CD1c-positive myeloid dendritic cell (primary cell): Measurements from ENCODE around the gene NRIP3.
"Not testable (repeated sequence)": the region's sequence is repeated elsewhere in the genome, so short reads cannot be mapped to it uniquely, and the experiment has no call there.

Experiments
- DNase-seq: peaks from one replicate; pipeline ENCODE4 v3.0.0-alpha.2; 2016; ENCODE audit errors: extremely low spot score

The NRIP3 gene

DNA sequence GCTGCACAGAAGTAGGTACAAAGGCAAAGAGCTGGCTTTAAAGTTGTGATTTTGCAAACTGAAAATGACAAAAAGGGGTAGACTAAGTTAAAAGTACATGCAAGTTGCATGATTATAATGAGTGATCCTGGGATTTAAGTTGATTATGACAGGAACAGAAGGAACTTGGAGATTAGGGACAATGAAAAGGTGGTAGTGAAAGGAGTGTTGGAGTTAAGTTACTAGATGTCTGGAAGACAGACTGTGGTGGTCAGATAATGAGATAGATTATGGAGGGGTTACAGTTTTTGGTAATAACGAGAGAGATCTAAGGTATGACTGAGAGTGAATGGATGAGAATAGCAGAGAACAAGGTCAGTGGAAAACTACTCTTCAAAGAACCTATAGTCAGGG lies 31.9 kb downstream of the NRIP3 start:
- DNase-seq, result no peak

DNA sequence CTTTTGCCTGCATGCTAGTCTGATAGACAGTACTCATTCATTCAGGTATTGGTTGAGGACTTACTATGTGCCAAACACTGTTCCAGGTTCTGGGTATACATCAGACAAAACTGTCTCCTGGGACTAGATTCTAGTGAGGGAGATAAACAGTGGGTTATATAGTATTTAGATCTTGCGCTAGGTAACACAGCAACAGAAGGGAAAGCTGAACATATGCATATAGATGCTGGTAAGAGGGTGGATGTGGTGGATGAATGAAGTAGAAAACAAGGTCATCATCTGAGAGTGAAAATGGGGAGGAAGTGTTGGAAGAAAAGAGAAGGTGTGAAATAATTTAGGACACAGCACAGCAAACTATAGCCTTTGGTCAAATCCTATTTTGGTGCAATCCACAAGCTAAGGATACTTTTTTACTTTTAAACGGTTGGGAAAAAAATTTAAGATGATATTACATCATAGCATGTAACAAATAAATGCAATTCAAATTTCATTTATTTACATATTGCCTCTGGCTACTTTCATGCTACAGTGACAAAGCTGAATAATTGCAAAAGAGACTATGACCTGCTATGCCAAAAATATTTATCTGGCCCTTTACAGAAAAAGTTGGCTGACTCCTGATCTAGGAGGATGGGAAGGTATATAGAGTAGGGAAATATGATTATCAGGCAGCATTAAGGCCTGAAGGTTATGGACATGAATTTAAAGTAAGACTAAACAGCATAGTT lies 32.4 kb downstream of the NRIP3 start:
- no peak for DNase-seq

DNA sequence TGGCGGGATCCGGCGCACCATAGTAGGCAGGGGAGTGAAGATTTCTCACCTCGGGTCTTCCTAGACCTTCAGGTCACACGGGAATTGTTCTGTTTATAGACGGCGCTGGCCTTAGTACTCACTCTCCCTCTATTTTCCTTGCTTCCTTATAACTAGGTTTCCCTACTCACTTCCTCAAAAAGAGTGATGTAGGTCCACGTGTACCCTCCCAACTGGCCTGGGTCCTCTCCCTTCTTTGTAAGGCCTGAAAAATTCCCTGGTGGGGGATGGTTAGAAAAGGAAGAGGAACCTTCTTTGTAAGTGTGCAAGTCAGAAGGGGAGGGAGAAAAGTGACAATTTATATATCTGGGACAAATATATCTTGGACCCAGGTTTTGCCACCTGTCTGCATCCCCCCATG lies 36.6 kb downstream of the NRIP3 start:
- DNase-seq, result peak; percentile 54

DNA sequence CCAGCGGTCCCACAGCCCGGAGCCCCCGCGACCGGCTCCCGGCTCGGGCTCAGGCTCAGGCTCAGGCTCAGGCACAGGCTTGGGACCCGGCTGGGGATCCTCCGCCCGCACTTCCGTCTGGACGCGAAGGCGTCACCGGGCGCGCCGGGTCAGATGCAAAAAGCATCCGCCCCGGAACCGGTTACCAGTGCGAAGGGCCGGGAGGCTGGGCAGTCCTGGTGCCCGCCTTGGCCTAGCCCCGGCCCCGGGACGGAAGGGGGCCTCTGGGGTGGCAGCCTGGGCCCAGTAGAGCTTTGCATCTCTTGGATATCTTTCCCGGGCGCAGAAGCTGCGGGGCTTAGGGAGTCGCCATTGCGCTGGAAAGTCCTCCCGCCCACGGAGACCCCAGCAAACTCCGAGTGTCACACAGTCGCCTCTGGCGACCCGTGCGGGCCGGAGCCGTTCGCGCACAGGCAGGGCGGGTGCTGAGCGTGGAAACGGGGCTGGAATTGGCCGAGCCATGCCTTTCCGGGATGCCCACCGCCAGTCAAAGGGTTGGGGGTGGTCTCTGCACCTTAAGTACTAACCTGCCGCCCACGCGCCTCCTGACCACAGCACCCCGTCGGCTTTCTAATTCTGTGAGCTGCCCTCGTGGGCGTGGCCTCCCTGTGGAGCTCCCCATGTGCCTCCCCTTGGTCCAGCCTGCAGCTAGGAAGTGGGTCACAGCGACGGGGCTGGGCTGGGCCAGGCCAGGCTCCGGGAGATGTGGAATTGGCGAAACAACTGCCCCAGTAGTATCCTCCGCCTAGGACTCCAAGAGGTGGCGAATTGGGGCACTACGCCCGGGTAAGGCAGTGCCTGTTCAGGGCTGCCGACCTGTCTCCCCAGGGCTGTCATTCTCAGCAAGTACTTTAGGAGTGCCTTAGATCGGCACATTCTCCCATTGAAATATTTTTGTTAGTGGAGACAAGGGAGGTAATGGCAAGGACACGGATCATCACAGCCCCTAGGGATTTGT lies 39.2 kb downstream of the NRIP3 start, which contains the start of gene TMEM9B:
Gene TMEM9B (minus strand): TSS at position 119 of the 997 bp plus-strand sequence. CDS start 129 bp downstream, outside the sequence.
- peak; percentile 94 for DNase-seq

DNA sequence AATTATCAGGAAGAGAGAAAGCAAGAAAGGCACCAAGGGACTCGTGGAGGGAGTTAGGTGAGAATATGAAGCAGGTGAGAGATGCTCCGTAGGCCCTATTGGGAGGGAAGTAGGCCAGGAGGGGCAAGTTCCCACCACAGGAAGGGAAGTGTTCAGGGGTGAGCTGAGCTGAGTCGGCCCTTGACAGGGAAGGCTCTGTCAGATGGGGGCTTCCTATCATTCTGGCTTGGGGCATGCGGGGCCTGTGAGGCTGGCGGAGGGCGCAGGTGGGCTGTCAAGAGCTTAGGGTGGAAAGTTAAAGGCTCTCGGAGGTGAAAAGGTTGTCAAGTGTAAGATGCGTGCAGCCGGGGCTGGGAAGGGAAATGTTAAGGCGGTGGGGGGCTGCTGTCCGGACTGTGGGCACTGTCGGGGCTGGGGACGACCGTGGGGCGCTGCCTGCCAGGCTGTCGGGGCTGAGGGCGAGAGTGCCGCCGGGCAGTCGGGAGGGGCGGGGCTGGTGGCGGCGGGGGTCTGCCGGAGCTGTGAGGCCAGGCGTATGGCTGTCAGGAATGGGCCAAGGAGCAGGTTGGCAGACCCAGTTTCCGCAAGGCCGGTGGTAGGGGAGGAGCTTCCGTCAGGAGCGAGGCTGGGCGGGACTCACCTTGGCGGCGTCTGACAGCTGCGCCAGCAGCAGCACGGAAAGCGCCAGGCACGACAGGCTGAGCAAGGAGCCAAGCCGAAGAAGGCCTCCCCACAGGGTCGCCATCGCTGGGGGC lies 40.1 kb downstream of the NRIP3 start:
- peak; percentile 73 for DNase-seq

DNA sequence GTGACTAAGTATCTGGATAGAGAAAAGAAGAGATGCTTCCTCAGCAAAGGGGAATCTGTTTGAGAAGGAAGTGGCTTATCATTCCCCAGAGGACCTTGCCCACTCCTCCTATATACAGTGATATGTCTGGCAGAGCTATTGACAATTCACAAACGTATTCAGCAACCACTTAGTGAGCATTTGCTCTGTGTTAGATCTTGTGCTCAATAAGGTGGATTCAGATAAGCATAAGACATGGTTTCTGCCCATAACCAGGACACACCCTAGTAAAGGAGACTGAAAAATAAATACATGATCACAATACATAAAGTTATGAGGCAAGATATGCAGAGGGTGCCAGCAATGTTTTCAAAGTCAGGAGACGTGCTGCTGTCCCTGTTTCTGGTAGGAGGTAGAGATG lies 41.0 kb downstream of the NRIP3 start:
- DNase-seq, result no peak

DNA sequence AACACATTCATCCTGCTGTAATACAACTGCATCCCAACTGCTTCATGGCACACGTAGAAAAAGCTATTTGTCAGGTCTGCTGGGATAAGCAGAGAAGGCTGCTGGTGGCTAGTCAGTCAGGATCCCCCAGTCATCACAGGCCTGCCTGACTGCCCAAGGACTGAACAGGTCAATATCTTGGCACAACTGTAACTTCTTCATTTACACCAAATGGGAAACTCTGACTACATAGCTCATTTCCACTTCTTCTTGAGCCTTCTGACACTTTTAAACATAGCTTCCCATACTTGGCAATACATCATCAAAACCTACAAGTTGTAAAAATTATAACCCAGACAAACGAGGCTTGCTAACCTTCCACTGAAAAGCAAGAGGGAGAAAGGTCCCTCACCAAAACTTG lies 42.4 kb downstream of the NRIP3 start:
- DNase-seq, result peak; percentile 28

DNA sequence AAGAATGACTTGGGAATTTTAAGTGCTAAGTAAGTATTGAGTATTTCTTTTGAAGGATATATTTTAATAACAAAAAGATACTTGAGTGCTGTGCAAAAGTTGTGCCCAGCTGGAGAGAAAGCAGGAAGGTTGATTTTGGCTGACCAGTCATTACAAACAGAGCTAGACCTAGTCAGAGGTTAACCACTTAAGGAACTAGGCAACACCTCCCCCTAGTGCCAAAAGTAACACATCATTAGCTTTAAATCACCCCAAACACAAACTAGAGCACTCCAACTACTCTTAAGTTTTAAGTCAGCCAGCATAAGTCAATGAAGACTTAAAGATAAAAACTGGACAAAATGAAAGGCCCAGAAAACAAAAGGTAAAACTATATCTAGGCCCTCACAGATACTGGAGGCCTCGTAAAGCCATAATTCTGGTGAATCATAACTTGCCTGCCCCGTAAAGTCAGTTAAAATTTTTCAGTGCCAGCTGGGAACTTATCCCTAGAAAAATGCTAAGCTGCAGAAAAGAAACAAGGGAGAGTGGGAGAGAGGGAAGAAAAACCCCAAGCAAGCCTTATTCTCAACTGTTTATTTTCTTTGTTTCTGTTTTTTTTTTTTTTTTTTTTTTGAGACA lies 44.1 kb downstream of the NRIP3 start:
- peak; percentile 79 for DNase-seq

DNA sequence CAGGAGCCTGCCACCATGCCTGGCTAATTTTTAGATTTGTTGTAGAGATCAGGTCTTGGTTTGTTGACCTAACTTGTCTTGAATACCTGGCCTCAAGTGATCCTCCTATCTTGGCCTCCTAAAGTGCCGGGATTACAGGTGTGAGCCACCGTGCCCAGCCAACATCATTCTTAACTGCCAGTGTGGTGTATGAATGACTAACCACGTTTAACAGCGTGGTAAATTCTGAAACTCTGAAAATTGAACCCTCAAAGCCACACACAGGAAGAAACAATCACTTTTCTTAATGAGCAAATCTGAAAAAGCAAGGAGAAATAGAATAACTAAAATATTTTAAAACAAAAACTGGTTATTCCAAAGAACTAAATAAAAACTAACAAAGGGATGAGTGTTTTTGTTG lies 46.9 kb downstream of the NRIP3 start:
- DNase-seq, result no peak

DNA sequence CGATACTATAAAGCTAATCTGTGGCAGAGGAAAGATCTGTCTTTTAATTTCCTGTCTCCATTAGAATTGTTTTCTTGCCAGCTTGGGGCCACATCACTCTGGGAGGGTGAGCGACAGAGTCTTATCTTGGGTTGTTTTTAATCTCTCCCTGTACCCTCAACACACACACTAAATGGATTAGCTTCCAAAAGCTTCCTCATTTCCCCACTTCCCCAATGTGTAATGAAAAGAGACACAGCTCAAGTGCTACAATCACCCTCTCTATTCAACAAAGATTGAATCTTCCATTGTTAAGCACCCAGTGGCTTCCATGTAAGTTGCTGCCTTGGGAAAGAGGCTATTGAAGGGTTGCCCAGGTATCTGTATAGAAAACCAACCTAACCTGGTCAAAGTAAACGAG lies 54.9 kb downstream of the NRIP3 start:
- DNase-seq, result no peak

DNA sequence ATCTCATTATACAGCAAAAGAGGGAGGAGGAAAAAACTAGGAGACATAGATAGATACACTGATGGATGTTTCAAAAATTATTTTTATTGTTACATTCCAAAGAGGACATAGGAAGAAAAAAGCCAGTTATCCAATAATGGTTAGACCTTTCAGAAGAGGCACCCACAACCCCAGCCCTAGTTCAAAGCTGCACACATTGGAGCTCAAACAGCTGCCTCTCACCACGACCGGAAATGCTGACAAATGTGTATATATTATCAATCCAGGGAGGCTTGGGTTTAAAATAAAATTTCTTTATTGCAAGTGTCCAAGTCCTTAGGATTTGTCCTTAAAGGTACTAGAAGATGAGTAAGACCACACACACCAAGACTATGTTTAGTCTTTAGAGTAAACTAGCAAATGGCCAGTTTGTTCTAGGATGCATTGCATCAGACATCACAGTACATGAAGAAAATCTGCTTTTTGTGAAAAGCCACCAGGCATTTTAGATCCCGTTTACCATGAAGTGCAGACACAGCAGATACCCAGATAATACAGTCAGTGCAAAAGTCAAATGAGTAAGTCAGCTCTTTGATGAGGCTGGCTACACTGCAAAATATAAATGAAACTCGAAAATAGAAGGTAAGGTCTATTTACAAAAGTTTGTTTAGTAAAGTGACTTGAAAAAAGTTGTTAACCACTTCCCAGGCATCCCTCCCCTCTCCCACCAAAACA lies 56.4 kb downstream of the NRIP3 start:
- no peak for DNase-seq

DNA sequence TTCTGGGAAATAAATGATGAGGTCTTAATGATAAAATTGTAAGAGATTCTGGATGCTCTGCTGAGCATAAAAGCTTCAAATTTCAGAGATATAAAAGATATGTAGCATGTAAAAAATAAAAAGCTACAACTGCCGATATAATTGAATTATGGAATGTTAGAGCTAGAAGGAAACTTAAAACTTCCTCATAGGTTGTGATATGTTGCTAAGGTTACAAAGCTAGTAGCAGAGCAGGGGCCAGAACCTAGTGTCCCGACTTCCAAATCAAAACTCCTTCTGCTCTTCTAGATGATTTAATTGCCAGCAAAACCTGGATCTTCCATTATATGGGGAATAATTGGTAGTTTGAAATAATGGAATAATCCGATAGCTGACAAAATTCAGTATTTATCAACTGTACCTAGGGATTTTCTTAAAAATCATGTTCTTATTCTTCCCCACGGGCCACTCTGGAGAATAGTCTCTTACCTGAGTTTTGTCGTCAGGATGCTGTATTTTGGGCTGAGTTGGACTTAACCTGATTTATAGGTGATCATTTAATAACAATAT lies 61.2 kb downstream of the NRIP3 start, which contains the start of gene ASCL3:
Gene ASCL3 (minus strand): TSS at position 499 of the 549 bp plus-strand sequence. CDS start 4,855 bp downstream, outside the sequence.
- DNase-seq, result no peak

DNA sequence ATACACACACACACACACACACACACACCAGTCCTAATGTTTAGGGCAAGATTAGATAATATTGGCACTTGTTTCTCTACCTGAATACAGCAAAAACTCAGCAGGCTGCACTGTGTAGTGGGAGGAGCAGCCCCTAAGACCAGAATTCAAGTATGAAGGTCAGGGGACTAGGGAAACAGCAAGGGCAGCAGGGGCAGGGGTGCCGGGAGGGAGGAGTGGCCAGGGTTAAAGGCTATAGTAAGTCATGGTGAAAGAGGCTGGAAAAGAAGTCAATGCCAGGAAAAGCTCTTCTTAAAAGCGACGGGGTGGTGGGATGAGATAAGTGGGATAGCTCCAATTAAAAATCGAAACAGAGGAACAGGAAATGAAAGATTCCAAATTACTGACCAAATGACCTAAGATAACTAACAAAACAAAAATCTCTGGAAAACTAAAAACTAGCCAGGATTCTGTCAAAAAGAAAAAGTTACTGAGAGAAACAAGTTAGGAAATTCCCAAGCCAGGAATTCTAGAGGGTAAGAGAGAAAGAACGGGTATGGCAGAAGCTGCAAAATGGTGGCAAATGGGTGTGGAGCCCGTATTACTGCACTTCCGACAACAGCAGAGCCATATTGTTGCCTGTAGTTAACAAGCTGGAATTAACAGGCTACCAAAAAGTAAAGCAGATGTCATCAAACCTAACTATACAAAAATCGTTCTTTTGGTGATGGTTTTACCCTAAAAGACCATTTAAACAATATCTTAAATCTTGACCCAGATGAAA lies 62.3 kb downstream of the NRIP3 start:
- no peak for DNase-seq

DNA sequence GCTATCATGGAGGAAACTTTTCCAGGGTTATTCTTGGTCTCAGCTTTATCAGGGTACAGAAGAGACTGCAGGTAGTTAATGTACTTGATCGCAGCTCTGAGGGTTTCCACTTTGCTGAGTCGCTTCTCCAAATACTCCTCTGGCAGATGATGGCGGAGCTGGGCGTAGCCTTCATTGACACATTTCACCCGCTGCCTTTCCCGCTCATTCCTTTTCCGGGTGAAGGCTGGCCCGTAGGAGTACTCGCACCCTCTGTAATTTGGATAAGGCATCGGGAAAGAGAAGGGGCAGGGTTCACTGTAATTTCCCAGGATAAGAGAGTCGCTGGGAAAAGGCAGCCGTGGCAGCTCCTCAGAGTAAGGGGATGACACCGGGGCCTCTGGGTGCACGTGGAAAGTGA lies 66.1 kb downstream of the NRIP3 start:
- DNase-seq, result no peak

DNA sequence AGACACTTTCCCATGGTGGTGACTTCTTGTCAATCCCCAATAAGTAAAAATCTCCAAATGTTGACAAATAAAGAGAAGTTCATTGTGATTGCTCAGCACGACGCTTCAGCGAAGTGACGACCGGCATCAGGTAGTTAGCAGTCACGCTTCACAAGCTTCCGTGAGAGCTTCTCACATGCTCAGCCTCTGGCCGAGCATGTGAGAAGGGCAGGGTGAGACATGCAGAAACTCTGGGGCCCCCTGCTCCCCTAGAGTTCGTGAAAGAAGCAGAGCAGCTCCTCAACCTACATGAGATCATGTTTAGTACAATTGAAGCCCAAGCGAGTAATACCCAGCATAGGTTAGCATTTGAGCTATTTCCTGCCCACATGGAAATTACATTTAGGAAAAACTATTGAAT lies 66.6 kb downstream of the NRIP3 start:
- DNase-seq, result no peak

DNA sequence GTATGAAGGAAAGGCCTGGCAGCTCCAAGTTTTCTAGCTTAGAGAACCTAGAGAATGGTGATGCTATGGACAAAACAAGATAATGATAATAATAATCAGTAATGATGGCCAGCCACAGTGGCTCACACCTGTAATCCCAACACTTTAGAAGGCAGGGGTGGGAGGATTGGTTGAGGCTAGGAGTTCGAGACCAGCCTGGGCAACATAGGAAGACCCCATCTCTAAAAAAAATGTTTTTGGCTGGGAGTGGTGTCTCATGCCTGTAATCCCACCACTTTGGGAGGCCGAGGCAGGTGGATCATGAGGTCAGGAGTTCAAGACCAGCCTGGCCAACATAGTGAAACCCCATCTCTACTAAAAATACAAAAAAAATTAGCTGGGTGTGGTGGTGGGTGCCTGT lies 68.0 kb downstream of the NRIP3 start:
- not testable (repeated sequence) for DNase-seq

DNA sequence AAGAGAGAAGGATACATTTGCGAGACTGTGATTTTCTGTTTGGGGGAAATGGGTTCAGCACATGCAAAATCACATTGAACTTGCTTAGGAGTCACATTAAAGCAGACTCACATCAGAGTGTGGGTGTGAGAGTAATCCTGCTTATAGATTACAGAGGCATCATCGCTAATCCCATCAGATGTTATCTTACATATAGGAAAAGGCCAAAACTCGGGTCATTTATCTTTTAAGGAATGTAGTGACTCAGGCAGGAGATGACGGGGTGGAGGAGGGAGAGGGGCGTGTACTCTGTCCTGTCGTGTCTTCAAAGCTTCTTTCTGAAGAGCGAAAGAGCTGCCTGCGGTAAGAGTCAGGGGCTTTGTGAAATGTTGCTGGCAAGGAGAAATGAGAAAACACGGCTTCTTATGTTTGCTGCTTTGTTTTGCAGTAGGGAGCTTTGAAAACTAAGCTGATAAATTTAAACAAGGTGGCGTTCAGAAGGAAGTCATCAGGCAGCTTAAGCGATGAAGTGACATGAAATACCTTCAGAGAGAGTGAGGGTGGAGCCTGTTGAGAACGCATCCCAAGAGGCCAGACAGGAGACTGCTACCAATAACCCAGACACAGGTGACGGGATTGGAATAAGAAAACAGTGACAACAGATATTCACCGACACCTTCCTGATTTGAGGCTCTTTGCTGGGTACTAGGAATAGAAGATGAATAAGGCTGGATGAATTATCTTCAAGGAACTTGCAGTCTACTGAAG lies 68.9 kb downstream of the NRIP3 start:
- DNase-seq, result no peak

DNA sequence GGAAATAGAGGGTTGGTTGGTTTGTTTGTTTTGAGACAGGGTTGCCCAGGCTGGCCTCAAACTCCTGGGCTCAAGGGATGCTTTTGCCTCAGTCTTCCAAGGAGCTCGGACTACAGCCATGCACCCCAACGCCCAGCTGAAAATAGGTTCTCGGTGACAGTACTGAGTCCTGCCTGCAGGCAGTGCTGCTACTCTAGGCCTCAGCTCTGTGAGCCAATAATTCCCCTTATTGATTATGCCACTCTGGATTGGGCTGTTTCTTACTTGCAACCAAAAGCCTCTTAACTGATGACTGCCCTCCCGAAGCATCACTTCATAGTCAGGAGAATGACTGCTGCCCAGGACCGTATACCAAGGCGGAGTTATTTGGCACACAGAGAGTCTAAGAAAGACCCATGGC lies 69.9 kb downstream of the NRIP3 start:
- no peak for DNase-seq

DNA sequence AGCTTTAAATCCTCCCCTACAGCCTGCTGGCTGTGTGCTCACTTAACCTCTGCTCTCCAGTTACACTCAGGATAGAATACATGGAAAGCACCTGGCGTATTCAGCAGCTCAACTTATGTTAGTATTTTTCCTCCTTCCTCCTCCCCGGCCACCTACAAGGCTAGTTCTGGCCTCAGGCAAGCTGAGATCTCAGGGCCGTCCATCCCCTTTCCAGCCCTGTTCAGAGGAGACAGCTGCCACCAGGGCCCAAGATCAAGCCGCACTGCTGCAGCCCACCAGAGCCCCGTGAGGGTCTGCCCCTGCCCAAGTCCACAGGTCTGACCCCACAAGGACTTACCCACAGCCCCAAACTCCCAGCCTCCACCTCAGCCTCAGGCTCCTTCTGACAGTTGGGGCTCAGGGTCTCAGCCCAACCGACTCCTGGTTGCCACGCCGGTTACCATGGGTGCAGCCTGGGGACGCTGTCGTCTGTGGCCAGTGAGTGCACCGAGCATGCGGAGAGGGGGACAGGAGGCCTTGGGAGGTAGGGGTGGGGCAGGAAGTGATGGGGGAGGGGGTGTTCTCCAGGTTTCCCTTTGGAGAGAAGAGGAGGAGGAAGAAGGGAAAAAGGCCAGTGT lies 71.1 kb downstream of the NRIP3 start, which contains the start of gene C11orf16:
Gene C11orf16 (minus strand): TSS at position 384 of the 617 bp plus-strand sequence. CDS start 639 bp downstream, outside the sequence.
- no peak for DNase-seq
